GM15510 (cell line): ENCODE results near the gene SLC12A2.

Source experiments
- POLR2A ChIP-seq: IDR thresholded peaks from 3 replicates; pipeline ENCODE4 v1.6.1; 2011; ENCODE audit warnings: borderline replicate concordance; ENCODE audit not compliant: insufficient read length; ENCODE audit errors: extremely low read depth

Gene SLC12A2

DNA sequence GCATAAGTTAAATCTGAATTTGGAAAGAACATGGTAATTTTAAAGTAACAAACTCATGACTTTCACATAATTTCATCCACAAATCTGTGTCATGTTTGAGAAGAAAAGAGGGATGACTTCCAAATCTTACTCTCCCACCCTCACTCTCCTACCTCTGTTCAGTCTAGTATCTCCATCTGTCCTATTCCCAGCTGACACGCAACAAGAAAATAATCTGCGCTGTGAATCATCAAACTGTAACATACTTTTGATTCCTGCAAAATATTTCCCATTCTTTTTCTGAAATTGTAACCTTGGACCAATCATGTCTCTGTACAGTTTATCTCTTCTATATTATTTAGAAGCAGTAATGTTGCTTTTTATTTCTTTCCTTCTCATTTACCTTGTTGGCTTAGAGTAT is 91.4 kb downstream of the SLC12A2 start:
- TF ChIP-seq POLR2A: no peak

DNA sequence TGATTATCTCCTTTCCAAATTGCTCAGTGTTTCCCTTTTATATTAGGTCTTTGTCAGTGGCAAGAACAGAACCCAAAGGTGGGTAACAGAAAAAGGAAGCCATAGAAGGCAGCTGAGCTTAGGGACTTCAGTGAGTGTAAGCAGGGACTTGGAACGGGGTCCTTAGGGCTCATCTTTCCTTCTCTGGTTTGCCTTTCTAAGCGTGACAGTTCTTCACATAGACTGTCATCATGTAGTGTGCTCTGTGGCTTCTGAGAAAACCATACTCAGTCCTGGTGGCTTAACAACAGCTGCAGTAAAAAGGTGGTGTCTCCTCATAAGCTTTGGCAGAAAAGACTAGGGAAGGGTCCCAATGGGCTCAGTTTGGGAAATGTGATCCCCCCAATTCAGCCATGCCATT is 108.8 kb downstream of the SLC12A2 start:
- no peak for TF ChIP-seq POLR2A

DNA sequence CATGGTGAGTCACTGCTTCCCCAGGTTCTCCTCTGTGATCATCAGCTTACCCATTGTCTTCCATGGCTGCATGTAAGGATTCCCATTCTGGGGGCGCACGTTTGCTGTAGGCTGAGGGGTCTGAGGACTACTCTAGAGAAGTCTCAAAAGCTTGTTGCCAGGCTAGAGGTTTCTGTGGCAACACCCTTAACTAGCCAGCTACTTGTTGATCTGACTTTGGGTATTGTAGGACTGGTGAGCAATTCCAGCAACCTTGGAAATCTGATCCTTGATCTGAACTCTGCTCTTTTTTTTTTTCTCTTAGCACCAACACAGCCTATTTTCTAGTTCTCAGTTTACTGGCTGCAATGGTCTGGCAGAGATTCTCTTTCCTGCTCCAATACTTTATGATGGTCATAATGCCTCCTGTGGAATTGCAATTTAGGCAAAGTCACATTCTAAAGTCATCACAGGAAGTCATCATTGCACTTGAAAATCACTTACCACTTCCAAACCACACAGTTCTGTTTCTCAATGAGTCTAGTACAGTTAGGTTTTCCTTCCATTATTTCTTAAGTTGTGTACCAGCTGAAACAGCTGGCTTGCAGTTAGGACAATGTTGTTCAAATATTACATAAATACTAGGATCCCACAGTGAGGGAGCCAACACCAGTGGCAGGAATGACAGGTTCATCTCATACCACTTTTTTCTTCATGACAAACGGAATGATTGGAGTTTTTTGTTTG is 110.3 kb downstream of the SLC12A2 start:
- TF ChIP-seq POLR2A: no peak

DNA sequence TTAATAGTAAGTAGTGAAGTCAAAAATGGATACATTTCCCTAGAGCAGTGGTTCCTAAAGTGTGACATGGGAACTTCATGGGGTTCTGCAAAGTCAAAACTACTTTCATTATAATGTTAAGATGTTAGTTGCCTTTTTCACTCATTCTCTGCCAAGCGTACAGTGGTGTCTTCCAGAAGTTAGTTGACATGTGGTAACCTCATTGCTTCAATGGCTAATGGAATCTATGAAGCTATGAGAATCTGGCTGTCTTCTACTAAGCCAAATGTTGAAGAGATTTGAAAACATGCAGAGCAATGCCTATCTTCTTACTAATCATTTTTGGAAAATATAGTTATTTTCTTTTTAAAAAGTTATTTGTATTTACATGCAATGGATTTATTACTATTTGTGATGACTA is 111.8 kb downstream of the SLC12A2 start:
- no peak for TF ChIP-seq POLR2A

DNA sequence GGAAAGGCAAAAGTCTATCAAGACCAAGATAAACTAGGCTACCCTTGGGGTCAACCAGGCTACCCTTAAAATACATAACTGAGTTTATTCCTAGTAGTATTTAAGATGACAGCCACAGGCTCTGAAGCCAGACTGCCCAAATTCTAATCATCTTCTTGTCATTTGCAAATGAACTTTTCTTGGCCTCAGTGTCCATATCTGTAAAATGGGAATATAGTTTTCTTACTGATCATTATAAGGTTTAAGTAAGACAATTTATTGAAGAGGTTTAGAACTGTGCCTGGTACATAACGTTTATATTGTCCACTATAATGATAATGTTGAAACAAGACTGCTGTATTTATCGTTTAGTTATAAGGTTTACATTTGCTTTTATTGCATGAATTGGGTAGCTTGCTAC is 112.5 kb downstream of the SLC12A2 start:
- TF ChIP-seq POLR2A: no peak

DNA sequence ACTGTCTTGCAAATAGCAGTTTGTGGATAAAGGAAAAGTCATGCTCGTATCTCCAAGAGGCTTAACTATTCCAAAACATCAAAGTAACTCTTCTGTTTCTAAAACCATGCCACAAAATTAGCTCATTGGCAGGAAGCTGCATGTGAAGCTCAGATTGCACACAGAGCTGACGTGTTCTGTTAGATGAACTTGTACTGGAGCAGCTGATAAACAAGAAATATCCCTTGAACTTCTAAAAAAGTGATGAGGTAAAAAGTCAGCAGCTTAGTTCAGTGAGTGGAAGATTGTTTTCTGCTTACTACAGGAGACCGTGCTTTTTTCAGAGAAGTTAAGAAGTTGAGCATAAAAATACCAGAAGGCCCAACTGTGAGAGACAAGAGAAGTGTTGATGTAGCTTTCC is 113.2 kb downstream of the SLC12A2 start:
- TF ChIP-seq POLR2A: no peak

DNA sequence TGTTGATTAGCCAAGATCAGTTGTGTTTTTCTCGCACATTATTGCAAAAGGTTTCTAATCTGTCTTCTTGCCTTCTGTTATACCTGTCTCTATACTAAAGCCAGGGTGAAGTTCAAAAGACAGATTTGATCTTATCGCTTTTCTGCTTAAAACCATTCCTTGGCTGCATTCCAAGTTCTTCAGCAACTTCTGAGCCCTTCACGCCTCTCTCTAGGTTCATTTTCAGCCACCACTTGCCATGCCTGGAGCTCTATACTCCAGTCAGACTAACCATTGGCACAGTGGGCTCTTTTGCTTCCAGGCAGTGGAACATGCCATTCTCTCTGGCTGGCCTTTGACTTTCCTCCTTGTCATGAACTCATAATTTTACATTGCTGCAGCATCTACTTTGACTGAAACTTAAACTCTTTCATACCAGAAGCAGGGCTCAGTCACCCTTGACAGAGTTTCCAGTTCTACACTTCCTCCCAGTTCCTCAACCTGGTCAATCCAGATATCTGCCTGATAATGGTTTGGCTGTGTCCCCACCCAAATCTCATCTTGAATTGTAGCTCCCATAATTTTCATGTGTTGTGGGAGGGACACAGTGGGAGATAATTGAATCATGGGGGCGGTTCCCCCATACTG is 114.4 kb downstream of the SLC12A2 start:
- TF ChIP-seq POLR2A: no peak

DNA sequence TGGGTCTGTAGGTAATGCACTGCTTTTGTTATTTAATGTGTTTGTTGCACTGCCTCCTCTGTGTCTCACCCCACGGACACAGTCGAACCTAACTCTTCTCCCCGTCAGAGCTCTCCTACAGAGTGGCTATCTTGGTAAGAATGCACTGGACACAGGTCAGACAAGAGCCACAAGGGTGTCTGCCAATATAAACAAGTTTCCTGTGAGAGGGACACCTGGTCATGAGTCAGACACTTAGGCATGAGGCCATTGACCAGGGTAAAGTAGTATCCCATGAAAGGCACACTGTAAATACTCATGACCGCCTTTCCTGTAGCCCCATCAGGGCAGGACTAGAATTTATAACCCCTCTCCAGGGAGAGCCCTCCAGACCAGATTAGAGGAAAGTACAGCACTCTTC is 115.5 kb downstream of the SLC12A2 start:
- TF ChIP-seq POLR2A: no peak

DNA sequence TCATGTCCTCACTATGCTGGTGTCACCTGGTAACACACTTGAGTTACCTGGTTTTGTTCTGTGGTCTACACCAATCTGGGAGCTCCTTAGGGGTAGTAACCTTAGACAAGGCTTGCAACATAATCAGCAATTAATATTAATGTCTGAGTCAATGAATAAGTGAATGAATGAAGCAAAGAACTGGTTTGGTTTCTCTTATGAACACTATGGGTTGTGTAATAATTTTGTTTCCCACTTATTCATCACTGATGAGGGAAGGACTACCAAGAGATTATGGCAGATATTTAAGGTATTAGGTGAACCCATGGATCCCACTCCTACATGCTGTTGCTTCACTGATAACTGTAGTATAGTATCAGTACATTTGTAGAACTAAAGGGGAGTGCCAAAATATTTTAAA is 116.0 kb downstream of the SLC12A2 start:
- TF ChIP-seq POLR2A: no peak

DNA sequence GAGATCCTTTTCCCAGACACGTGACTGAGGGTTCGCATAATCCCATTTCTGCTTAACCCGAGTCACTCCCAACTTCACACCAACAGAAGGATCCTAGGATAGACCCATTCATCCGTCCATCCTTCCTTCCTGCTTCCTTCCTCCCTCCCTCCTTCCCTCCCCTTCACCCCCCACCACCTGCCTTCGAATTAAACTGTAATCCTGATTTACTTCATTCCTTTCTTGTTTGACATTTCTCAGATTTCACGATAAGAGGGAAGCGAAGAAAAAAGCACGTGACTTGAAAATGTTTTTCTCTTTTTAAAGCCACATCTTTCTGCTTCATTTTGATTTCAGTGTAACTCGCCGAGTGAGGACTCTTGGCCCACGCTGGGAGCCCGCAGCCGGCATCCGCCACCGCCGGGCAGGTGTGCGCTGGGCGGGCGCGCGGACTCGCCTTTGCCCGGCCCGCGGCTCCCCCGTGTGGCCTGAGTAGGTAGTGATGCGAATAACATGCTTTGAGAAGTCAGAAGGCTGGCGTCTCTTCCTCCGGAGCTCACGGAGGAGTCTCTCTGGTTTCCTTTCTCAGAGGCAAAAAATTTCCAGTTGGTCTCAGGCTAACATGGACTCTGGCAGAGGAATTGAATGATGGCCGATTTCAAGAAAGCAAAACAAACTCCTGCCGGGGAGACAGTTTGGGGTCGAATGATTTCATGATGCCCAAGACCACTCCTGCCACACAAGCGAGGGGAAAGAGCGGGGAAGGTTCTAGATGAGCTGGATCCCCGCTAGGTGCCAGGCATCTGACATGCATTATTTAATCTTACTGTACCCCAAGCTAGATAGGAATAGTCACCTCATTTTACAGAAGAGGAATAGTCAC is 117.7 kb downstream of the SLC12A2 start:
- no peak for TF ChIP-seq POLR2A

DNA sequence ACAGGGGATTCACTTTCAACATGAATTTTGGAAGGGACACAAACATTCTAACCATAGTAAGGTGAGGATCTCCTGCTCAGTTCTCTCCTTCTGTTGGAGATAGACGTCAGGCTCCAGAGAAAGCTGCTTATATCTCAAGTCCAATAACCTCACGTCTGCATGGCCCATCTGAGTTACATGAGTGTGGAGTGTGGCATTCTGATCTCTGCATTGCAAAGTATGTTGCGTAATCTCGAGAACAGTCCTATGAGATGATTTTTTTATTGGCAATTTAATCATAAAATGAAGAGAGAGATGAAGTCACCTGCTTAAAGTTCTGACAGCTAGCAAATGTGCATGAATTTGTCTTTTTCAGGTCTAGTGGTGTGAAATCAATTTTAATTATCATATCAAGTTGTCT is 118.8 kb downstream of the SLC12A2 start:
- no peak for TF ChIP-seq POLR2A

DNA sequence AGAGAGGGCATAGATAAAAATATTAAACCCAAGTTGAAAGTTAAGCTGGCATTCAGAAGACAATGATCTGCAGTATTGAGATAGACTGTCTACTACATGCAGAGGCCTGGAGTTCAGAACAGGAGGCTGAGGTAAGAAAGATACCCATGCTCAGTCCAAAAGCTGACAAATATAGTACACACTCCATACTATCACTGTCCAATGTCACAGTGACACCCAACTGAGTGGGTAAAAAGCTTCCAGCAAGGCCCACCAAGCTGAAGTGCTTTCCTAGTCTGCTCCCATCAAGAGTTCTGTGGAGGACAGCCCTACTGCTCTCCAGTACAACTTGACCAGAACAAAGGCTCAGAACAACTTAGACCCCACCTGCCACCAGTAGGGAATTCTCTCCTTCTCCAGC is 124.9 kb downstream of the SLC12A2 start:
- no peak for TF ChIP-seq POLR2A

DNA sequence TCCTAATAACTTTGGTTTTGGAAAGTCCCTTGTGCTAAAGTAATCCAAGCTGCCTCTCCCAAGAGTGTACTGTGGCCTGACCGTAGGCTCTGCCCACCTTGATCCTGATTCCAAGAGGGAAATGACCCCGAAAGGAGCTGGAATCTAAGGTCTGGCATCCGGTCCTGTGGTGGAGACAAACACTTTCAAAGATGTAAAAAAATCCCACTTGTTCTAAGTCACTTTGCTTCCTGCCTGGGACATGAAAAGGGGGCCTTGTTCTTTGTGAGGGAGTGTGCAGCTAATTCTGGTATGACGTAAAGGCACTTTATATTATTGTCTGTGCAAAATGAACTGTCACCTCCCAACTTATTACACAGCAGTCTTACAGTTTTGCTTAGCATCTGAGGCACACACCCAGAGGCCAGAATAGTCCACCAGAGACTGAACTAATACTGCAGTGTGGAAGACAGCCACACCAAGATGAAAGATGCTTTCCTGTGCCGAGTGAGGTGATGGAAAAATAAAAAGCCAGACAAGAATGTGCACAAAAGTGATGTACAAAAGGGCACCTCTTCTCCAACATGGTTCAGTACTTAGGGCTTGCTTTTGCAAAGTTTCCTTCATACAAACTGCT is 128.7 kb downstream of the SLC12A2 start:
- no peak for TF ChIP-seq POLR2A

DNA sequence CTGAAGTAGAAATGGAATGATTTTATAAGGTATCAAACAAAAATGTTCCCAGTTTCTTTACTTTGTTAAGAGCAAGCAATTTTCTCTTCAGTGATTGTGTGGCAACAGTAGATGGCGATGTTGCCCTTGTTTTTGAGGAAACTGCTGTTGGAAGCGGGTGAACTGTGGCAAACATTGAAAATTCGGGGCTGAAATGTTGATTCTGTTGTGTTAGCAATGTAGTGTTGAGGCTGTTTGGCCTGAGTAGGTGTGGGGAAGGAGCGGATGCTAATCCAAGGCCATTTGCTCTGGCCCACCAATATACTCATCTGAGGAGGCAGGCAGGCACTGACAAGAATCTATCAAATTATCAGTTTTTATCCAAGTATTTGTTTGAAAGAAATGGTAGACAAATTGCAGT is 129.8 kb downstream of the SLC12A2 start:
- no peak for TF ChIP-seq POLR2A

DNA sequence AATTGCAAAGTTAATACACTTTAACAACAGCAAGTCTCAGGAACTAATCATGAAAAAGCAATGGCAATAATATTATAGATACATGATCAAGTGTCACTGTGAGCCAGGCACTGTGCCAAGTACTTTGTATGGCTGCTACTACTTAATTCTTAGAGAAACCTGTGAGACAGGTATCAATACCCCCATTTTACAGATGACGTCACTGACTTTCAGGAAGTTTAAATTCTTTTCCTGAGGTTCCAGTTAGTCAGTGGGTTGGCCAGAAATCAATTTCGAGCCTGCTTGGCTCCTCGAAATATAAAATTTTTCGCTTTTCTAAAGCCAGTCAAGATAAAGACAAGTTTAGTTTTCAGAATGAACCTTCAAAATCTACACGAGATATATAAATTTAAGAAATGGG is 130.3 kb downstream of the SLC12A2 start:
- no peak for TF ChIP-seq POLR2A
